Fibroblast of lung (primary cell): ENCODE data around the gene LRP1-AS.

Experiments used
- EZH2 ChIP-seq: IDR thresholded peaks from 2 replicates; pipeline ENCODE4 v1.5.1; 2012; ENCODE audit warnings: low read length, control low read depth, mild to moderate bottlenecking; ENCODE audit errors: missing control alignments
- TF ChIP-seq, protein P1 (sequence below), 2 donors: IDR thresholded peaks in 1 of 2; conservative IDR thresholded peaks in 1 of 2; 1 replicate in 1 of 2; 2 replicates in 1 of 2; pipeline ENCODE4 v1.5.1; 2011 to 2012; ENCODE audit warnings: low read length in 2 of 2, control low read depth in 1 of 2, inconsistent platforms in 1 of 2, low read depth in 1 of 2, mild to moderate bottlenecking in 1 of 2

DNA sequence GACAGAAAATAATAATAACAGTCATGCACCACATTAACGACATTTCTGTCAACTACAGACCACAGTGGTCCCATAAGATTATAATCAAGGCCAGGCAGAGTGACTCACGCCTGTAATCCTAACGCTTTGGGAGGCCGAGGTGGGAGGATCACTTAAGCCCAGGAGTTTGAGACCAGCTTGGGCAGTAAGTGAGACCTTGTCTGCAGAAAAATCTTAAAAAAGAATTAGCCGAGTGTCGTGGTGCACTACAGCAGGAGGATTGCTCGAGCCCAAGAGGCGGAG lies 49.9 kb downstream of the LRP1-AS start:
- TF ChIP-seq, protein P1, sequence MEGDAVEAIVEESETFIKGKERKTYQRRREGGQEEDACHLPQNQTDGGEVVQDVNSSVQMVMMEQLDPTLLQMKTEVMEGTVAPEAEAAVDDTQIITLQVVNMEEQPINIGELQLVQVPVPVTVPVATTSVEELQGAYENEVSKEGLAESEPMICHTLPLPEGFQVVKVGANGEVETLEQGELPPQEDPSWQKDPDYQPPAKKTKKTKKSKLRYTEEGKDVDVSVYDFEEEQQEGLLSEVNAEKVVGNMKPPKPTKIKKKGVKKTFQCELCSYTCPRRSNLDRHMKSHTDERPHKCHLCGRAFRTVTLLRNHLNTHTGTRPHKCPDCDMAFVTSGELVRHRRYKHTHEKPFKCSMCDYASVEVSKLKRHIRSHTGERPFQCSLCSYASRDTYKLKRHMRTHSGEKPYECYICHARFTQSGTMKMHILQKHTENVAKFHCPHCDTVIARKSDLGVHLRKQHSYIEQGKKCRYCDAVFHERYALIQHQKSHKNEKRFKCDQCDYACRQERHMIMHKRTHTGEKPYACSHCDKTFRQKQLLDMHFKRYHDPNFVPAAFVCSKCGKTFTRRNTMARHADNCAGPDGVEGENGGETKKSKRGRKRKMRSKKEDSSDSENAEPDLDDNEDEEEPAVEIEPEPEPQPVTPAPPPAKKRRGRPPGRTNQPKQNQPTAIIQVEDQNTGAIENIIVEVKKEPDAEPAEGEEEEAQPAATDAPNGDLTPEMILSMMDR (conservative IDR thresholded peaks at IDR 0.05 in 1 of 2, IDR thresholded peaks at IDR 0.05 in 1 of 2; ENCODE audit: low read depth in 1 of 2, low read length in 2 of 2), result no peak
- no peak for TF ChIP-seq EZH2
